OCI-LY7 (cell line): ENCODE measurements around the gene CRYGN.

Source experiments
- EZH2phosphoT487 ChIP-seq: fragments of 200-600 bp; sonication (generic); IDR thresholded peaks from 2 replicates; pipeline ENCODE4 v1.6.1; 2018; ENCODE audit warnings: low read depth, borderline replicate concordance, mild to moderate bottlenecking, mixed run types, antibody characterized with exemption, low read length, moderate library complexity, mixed read lengths
- TF ChIP-seq, protein P1 (sequence below): fragments of 200-600 bp; sonication (generic); conservative IDR thresholded peaks from 2 replicates; pipeline ENCODE4 v1.5.1; 2014; ENCODE audit warnings: mild to moderate bottlenecking, antibody characterized with exemption, low read length, moderate library complexity, mixed read lengths

DNA sequence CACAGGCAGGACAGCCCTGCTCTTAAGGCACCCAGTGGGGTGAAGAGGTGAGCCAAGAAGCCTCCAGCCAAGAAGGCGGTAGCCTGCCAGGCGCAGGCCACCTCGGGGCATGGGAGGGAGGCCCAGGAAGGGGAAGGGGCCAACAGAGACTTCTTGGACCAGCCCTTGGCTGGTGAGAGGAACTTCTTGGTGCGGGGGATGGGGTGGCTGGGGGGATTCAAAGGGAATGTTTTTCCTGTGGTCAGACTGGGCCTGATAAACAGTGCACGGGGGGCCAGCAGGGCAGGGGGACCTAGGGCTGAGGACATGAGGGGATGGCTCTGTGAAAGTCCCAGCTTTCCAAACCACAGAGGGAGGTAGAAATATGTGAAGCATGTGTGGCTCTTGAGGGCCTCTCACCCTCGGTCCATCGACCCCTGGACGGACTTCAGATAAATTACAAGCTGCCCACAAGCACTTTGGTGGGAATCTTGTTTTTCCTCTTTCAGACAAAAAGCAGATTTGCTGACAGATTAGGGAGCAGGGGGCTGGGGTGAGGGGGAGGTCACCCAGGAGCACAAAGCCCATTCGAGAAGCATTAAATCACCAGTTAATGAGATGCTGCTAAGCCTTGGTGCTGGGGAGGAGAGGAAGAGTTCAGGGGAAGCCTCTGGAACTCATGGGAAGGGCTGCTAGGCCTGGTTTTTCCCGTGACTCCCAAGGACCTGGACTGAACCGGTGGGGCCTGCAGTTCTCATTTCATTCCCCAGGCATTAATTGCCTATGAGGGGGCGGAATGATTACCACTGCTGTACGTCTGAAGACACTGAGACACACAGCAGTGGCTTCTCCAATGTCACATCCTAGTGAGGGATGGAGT is 11.3 kb downstream of the CRYGN start:
- TF ChIP-seq, protein P1, sequence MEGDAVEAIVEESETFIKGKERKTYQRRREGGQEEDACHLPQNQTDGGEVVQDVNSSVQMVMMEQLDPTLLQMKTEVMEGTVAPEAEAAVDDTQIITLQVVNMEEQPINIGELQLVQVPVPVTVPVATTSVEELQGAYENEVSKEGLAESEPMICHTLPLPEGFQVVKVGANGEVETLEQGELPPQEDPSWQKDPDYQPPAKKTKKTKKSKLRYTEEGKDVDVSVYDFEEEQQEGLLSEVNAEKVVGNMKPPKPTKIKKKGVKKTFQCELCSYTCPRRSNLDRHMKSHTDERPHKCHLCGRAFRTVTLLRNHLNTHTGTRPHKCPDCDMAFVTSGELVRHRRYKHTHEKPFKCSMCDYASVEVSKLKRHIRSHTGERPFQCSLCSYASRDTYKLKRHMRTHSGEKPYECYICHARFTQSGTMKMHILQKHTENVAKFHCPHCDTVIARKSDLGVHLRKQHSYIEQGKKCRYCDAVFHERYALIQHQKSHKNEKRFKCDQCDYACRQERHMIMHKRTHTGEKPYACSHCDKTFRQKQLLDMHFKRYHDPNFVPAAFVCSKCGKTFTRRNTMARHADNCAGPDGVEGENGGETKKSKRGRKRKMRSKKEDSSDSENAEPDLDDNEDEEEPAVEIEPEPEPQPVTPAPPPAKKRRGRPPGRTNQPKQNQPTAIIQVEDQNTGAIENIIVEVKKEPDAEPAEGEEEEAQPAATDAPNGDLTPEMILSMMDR, result no peak
- no peak for TF ChIP-seq EZH2phosphoT487
